EL (cell line): ENCODE results near the gene CNPY2.
"Not testable (repeated sequence)": the region's sequence is repeated elsewhere in the genome, so short reads cannot be mapped to it uniquely, and the experiment has no call there.

Experiments used
- DNase-seq: peaks from one replicate; pipeline ENCODE4 v3.0.0-alpha.2; 2016

The CNPY2 gene

GRCh38 chr12:56315622-56316473 lies at the start of gene CNPY2:
Gene CNPY2, minus strand, starts transcription at chr12:56315988. Its CDS starts 771 bp downstream, at chr12:56315217.
- DNase-seq: peak; percentile 98

GRCh38 chr12:56362130-56363059 lies 46.6 kb upstream of the CNPY2 start, which contains the start of gene APOF:
Gene APOF, minus strand, starts transcription at chr12:56362857. Its CDS starts 112 bp downstream, at chr12:56362745.
- no peak for DNase-seq

- no peak for DNase-seq
Observed at GRCh38 chr12:56361487-56362129, 45.8 kb upstream of the CNPY2 start.

GRCh38 chr12:56359851-56360767 lies 44.3 kb upstream of the CNPY2 start, which contains the start of gene STAT2:
Gene STAT2, minus strand, starts transcription at chr12:56360107. Its CDS starts 3,536 bp downstream, at chr12:56356571.
- DNase-seq: peak; percentile 100

- peak; percentile 84 for DNase-seq
Observed at GRCh38 chr12:56358836-56359532, 43.2 kb upstream of the CNPY2 start.

GRCh38 chr12:56351325-56351724 lies 35.5 kb upstream of the CNPY2 start:
- DNase-seq: no peak

- DNase-seq: no peak
Observed at GRCh38 chr12:56350662-56351061, 34.9 kb upstream of the CNPY2 start.

- no peak for DNase-seq
Observed at GRCh38 chr12:56348776-56349175, 33.0 kb upstream of the CNPY2 start.

- not testable (repeated sequence) for DNase-seq
Observed at GRCh38 chr12:56347255-56347654, 31.5 kb upstream of the CNPY2 start.

- no peak for DNase-seq
Observed at GRCh38 chr12:56346675-56347074, 30.9 kb upstream of the CNPY2 start.

GRCh38 chr12:56342290-56342689 lies 26.5 kb upstream of the CNPY2 start:
- DNase-seq: not testable (repeated sequence)

GRCh38 chr12:56341616-56342015 lies 25.8 kb upstream of the CNPY2 start:
- no peak for DNase-seq

GRCh38 chr12:56339158-56339422 lies 23.3 kb upstream of the CNPY2 start:
- DNase-seq: no peak

GRCh38 chr12:56338308-56339157 lies 22.7 kb upstream of the CNPY2 start, which contains the start of gene IL23A:
Gene IL23A, plus strand, starts transcription at chr12:56338884. Its CDS starts 161 bp downstream, at chr12:56339045.
- DNase-seq: peak; percentile 31

GRCh38 chr12:56337753-56338251 lies 22.0 kb upstream of the CNPY2 start:
- DNase-seq: no peak

GRCh38 chr12:56336361-56337167 lies 20.8 kb upstream of the CNPY2 start:
- DNase-seq: no peak

- DNase-seq: not testable (repeated sequence)
Observed at GRCh38 chr12:56335527-56335926, 19.7 kb upstream of the CNPY2 start.

- DNase-seq: no peak
Observed at GRCh38 chr12:56334490-56334793, 18.7 kb upstream of the CNPY2 start.
